ENCODE results near the gene APC. TPM values are rescaled to one million over a fixed set of nuclear protein-coding genes. Genes with fewer than 3 reads are reported as not detected.

Gene APC
- total and polyA plus RNA-seq, 8 donors: 2.0 to 175 (median 30.5) TPM

DNA sequence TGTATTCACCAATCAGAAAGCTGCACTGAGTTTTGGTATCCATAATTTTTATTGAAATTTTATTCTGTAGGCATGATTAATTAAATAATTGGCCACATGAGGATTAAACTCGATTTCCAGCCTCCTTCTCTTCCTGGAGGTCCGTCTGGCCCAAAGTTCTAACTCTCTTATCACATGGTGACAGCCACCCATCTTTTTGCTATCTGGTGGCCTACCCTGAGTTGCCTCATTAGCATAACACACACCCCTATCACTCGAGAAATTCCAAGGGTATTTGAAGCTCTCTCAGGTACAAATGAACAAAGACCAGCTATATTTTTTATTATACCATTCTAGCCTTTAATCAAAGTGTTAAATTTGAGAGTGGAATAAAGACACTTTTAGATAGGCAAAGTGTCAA is 57.7 kb downstream of the APC start:
- Histone ChIP-seq H3K27me3 (no peaks in the 10 kb centered on the region), H3K9me3 (no peaks in the 10 kb centered on the region), H3K4me3 (no peak overlapping the region), H3K36me3 (peaks cover 13 to 65% (median 50%) of the 10 kb centered on the region in 4 donors), H3K4me1 (no peaks in the 10 kb centered on the region), H3K27ac (no peak overlapping the region)
- 78 to 85% (median 82%) methylated on average over 3 of the region's 3 CpGs for WGBS, 5 donors
- no peak for DNase-seq
- intact Hi-C loops (cut with DNase I; ENCODE audit: low total_unique reads): no loop called here
- TF ChIP-seq, protein P1, sequence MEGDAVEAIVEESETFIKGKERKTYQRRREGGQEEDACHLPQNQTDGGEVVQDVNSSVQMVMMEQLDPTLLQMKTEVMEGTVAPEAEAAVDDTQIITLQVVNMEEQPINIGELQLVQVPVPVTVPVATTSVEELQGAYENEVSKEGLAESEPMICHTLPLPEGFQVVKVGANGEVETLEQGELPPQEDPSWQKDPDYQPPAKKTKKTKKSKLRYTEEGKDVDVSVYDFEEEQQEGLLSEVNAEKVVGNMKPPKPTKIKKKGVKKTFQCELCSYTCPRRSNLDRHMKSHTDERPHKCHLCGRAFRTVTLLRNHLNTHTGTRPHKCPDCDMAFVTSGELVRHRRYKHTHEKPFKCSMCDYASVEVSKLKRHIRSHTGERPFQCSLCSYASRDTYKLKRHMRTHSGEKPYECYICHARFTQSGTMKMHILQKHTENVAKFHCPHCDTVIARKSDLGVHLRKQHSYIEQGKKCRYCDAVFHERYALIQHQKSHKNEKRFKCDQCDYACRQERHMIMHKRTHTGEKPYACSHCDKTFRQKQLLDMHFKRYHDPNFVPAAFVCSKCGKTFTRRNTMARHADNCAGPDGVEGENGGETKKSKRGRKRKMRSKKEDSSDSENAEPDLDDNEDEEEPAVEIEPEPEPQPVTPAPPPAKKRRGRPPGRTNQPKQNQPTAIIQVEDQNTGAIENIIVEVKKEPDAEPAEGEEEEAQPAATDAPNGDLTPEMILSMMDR (IDR thresholded peaks at IDR 0.05): no peak
- TF ChIP-seq POLR2AphosphoS5 (IDR thresholded peaks at IDR 0.05): no peak
- no peak for TF ChIP-seq POLR2A (IDR thresholded peaks at IDR 0.05)
- TF ChIP-seq EP300 (IDR thresholded peaks at IDR 0.05): no peak

DNA sequence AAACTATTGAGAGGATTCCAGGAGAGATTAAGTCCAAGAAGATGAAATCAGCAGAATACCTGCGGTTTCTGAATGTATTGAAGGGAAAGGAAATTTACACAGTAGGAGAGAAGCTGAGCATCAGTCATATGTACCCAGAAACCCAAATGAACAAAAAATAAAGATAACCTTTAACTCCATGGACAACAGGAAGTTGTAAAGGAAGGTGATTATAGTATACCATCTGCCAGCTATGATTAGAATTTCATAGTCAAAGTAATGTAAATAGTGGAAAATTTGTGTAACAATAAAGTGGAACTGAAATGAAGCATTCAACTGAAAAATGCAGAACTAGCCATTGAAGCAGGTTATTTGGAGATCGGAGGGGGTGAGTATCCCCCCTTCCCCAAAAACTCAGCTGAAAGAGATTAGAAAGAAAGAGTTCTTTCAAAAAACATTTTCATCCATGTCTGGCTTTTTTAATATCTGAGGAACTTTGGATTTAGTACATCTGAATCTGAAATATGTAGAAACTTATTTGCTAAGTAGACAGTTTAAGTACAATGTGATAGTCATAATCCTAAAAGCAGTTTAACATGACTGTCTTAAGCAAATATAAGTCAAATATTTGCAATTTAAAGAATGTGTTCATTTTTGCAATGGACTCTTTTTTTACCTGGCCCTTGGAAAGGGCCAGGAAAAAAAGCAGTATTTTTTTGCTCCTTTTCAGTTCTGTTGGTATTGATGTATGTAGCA is 58.4 kb downstream of the APC start:
- intact Hi-C loops (cut with DNase I; ENCODE audit: low total_unique reads): no loop called here
- Histone ChIP-seq H3K27ac (no peak overlapping the region), H3K4me3 (no peak overlapping the region), H3K27me3 (no peaks in the 10 kb centered on the region), H3K4me1 (no peaks in the 10 kb centered on the region), H3K9me3 (no peaks in the 10 kb centered on the region), H3K36me3 (peaks cover 13 to 66% (median 55%) of the 10 kb centered on the region in 4 donors)
- no peak for TF ChIP-seq POLR2A (IDR thresholded peaks at IDR 0.05)
- 73 to 84% (median 79%) methylated on average over 2 of the region's 2 CpGs for WGBS, 5 donors
- no peak for DNase-seq

DNA sequence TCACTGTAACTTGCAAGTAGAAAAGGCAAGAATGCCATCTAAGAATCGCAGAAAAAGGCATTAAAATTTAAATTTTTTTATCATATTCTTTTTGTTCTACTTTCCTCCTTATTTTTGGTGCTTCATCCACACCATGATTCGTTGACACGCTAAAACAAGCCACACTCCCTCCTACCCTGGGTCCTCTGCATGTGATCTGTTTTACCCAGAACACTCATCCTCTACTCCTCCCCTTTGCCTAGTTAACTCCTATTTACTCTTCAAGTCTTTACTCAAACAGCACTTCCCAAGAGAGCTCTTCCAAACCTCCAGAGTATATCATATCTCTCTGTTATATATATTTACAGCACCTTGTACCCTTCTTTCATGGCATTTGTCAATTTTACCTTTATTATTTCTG is 62.0 kb downstream of the APC start:
- H3K4me1 ChIP-seq: no peaks in the 10 kb centered on the region
- H3K36me3 ChIP-seq: peaks cover 0 to 54% (median 44%) of the 10 kb centered on the region in 4 donors
- TF ChIP-seq POLR2A (IDR thresholded peaks at IDR 0.05): no peak
- TF ChIP-seq POLR2AphosphoS5 (IDR thresholded peaks at IDR 0.05): no peak
- TF ChIP-seq, protein P1 (IDR thresholded peaks at IDR 0.05): no peak
- no peak for TF ChIP-seq EP300 (IDR thresholded peaks at IDR 0.05)
- intact Hi-C loops (cut with DNase I; ENCODE audit: low total_unique reads): no loop called here
- 92 to 96% (median 93%) methylated on average over 3 of the region's 3 CpGs for WGBS, 5 donors
- H3K9me3 ChIP-seq: no peaks in the 10 kb centered on the region
- no peak for DNase-seq
- no peak overlapping the region for H3K27ac ChIP-seq
- H3K27me3 ChIP-seq: no peaks in the 10 kb centered on the region
- no peak overlapping the region for H3K4me3 ChIP-seq

DNA sequence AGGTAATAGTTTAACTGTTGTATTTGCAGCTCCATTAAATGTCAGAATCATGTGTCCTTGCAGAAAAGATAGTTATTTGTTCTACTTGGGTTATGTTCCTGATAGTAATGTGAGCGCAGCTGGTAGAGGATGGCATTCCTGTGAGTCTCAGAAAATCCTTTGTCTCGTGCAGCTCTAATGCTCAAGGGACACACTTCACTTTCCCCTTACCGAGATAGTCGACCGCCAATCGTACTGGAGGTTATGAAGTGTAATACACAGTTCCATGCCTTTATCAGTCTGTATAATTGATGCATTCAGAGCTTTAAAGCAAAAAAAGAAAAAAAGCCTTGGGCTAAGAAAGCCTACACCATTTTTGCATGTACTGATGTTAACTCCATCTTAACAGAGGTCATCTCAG is 63.2 kb downstream of the APC start:
- no peak for TF ChIP-seq POLR2A (IDR thresholded peaks at IDR 0.05)
- TF ChIP-seq EP300 (IDR thresholded peaks at IDR 0.05): no peak
- TF ChIP-seq POLR2AphosphoS5 (IDR thresholded peaks at IDR 0.05): no peak
- TF ChIP-seq, protein P1 (IDR thresholded peaks at IDR 0.05): no peak
- WGBS, 5 donors: 83 to 94% (median 93%) methylated on average over 6 of the region's 6 CpGs
- H3K27ac ChIP-seq: no peak overlapping the region
- intact Hi-C loops (cut with DNase I; ENCODE audit: low total_unique reads): no loop called here
- peaks cover 0 to 54% (median 39%) of the 10 kb centered on the region in 4 donors for H3K36me3 ChIP-seq
- H3K9me3 ChIP-seq: no peaks in the 10 kb centered on the region
- DNase-seq: no peak
- no peaks in the 10 kb centered on the region for H3K4me1 ChIP-seq
- no peak overlapping the region for H3K4me3 ChIP-seq
- H3K27me3 ChIP-seq: no peaks in the 10 kb centered on the region

DNA sequence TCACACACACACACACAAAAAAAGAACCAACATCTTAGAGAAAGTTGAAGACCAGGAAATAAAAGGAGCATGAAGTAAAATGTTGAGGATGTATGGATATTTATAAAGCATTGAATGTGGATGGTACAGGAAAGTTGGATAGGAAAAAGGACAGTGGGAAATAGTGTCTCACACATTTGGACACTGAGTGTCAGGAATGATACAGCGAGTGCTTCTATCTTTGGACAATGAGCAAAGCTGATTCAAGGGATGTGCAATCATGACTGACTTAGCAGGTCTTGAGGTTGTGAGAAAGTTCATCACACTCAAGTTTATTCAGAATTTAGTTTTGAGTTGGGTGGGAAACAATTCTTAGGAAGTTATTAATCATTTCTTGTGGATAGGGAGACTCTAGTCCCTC is 73.3 kb downstream of the APC start:
- Histone ChIP-seq H3K4me1 (peaks cover 0 to 4% (median 0%) of the 10 kb centered on the region in 4 donors), H3K36me3 (peaks cover 8 to 56% (median 43%) of the 10 kb centered on the region in 4 donors), H3K27ac (no peak overlapping the region), H3K9me3 (no peaks in the 10 kb centered on the region), H3K4me3 (no peak overlapping the region), H3K27me3 (no peaks in the 10 kb centered on the region)
- intact Hi-C loops (cut with DNase I; ENCODE audit: low total_unique reads): no loop called here
- WGBS, 5 donors: 97 to 100% (median 100%) methylated on average over 1 of the region's 1 CpG
- TF ChIP-seq EP300 (IDR thresholded peaks at IDR 0.05): no peak
- TF ChIP-seq, protein P1 (IDR thresholded peaks at IDR 0.05): no peak
- no peak for TF ChIP-seq POLR2AphosphoS5 (IDR thresholded peaks at IDR 0.05)
- TF ChIP-seq POLR2A (IDR thresholded peaks at IDR 0.05): no peak
- DNase-seq: no peak

Measured in stomach (tissue), 9 donors.